ENCODE measurements around the gene CA5B.
"Not testable (repeated sequence)": the region's sequence is repeated elsewhere in the genome, so short reads cannot be mapped to it uniquely, and the experiment has no call there.

Gene CA5B, protein sequence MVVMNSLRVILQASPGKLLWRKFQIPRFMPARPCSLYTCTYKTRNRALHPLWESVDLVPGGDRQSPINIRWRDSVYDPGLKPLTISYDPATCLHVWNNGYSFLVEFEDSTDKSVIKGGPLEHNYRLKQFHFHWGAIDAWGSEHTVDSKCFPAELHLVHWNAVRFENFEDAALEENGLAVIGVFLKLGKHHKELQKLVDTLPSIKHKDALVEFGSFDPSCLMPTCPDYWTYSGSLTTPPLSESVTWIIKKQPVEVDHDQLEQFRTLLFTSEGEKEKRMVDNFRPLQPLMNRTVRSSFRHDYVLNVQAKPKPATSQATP

DNA sequence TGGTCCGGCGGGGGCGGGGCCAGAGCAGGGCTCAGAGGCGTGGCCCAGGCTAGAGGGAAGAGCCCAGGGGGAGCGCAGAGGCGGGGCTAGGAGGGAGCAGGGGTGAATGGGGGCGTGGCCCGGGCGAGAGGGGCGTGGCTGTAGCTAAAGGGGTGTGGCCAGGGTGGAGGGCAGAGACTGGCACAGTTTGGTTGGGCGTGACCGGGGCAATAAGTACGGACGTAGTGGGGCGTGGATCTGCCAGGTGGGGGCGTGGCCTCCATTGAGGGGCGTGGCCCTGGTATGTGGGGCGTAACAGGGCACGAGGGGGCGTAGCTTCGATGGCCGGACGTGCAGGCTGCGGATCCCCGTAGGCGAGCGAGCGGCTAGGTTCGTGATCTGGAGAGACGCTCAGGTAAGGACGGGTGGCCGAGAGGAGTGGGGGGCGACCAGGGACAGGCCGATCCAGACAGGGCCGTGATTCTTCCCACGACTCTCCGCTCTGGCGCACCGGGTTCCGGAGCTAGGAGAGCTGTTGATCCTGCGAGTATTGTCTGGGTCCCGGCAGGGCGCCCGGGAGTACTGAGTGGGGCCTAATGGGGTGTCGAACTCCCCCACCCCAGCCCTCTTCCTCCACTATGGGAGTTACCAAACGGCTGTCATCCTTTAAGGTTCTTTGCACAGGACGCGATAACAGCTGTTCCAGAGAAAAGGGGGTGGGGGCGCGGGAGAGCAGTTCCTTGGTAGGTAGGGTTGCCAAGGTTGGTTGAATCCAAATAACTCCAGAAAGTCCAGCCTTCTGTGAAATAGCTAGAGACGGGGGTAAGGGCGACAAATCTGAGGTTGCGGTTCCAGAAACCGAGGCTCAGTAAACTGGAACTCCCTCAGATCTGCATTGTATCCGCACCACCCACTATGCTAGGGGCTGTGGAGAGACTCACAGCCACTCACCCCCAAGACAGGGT, at the start of gene CA5B:
TSS of gene CA5B (plus strand) at position 312 of the 944 bp plus-strand sequence. CDS start 11,754 bp downstream, outside the sequence.
- DNase-seq = peak; percentile 100

- no peak for DNase-seq
These were observed 43.1 kb upstream of the CA5B start for GRCh38 chrX:15694941-15695451.

- DNase-seq = no peak
These were observed 41.6 kb upstream of the CA5B start for GRCh38 chrX:15696516-15696915.

DNA sequence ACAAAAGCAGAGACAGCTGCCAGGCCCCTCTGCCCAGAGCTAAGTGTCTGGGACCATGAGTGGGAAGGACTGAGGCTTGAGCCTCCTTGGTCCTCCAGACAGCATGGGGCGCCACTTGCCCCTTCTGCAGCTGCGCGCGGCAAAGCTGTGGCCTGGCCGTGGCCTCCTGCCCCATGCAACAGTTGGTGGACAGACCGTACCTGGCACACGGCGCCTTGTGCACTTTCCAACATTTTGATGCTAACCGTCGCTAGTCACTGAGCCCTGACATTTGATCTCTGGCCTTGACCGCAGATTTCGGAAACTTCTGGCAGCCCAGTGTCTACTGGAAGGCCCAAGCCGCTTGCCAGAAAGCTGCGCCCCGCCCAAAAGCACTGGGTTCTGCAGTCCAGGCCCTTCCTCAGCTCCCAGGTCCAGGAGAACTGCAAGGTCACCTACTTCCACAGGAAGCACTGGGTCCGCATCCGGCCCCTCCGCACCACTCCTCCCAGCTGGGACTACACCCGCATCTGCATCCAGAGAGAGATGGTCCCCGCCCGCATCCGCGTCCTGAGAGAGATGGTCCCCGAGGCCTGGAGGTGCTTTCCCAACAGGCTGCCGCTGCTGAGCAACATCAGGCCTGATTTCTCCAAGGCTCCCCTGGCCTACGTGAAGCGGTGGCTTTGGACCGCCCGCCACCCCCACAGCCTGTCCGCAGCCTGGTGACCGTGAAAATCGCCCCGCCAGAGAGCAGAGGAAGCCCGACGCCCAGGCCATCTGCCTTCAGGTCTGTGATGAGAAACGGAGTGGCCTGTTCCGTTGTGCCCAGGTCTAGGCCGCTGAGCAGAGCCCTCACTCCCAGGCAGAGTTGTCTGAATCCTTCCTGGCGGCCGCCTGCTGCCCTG, 35.3 kb upstream of the CA5B start:
- DNase-seq = no peak

- DNase-seq = not testable (repeated sequence)
These were observed 34.3 kb upstream of the CA5B start for GRCh38 chrX:15703809-15704208.

- DNase-seq = not testable (repeated sequence)
These were observed 33.8 kb upstream of the CA5B start for GRCh38 chrX:15704273-15704672.

GRCh38 chrX:15714529-15714928, 23.5 kb upstream of the CA5B start:
- no peak for DNase-seq

- no peak for DNase-seq
These were observed 19.6 kb upstream of the CA5B start for GRCh38 chrX:15718283-15718970.

DNA sequence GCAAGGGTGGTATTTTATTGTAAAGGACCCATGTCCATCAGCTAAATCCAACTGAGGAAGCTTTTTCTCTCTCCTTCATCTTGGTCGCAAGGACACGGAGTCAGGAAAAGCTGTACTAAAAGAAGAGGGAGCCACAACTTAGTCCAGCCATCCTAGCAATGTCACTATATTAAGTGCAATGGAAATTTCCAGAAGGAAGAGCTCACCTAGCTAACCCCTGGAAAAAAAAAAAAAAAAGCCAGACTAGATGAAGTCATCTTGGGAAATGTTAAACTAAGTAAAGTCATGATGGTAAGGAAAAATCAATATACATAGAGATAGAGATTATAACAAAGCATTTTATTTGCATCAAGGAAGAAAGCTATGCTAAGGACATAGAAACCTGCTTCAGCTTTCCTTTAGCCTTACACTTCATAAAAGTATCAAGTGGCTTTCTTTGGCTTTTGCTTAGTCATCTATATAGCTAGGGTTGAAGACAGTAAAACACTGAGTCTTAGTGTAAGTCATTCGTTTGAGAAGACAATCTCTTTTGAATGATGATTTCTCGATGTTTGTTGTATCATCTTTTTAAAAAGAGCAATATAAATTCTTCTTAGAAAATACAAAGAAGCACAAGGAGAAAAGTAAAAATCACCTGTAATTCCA, 18.6 kb upstream of the CA5B start:
- no peak for DNase-seq

DNA sequence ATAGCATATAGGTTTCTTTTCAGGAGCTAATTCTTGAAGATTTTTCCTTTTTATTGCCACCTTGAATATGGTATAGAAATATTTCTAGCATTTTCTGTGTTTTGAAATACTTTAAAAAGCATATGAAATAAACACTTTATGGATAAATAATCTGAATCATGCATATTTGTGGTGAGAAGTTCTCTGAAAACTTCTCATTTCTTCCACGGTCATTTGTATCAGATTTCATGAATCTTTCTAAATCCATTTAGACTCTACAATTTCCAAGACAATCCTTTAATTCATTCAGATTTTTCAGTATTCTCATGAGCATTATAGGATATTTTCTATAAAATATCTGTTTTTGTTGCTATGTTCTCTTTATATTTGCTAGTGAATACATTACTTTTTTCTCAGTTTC, 16.2 kb upstream of the CA5B start:
- DNase-seq = no peak

DNA sequence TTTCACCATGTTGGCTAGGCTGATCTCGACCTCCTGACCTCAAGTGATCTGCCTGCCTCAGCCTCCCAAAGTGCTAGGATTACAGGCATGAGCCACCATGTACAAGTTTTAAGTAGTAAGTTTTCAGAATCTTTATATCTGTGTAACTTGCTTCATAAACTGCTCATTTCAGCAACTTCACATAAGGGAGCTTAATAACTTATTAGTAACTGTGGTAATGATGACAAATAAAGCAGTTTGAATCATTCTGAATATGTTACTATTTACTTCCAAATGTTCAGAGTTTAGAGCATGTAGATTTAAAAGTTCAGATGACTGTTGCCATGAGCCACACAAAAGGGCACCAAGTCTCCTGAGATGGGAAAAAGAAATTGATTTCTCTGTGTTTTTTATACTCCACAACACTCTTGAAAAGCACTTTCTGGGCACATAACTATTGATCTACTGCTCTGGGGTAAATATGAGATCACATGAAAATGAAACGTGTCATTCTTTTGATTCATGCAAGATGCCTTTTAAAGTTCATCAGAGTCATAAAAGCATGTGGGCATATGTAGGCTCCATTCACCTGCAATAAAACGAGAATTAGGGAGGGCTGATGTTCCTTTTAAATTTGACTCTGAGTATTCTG, 14.1 kb upstream of the CA5B start:
- no peak for DNase-seq

- DNase-seq = no peak
These were observed 13.2 kb upstream of the CA5B start for GRCh38 chrX:15724911-15725310.

DNA sequence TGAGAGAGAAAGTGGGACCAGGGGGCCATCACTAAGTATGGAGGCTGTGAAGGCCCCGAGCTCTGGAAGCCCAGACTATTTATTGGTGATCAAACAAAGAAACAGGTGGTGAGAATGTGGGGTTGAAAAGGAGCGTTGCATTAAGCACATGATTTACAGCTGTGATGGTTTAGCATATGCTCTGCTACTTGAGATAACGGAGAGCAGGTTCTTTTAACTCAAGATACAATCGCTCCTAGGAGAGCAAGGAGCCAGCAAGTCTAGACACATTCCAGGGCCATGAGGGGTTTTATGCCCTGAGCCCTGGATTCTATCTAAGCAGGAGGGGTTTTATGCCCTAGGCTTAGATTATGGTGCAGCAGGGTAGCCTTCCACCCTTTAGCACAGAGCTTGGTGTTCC, 6.7 kb upstream of the CA5B start:
- DNase-seq = not testable (repeated sequence)

- DNase-seq = no peak
These were observed 696 bp upstream of the CA5B start for GRCh38 chrX:15737190-15737958.

DNA sequence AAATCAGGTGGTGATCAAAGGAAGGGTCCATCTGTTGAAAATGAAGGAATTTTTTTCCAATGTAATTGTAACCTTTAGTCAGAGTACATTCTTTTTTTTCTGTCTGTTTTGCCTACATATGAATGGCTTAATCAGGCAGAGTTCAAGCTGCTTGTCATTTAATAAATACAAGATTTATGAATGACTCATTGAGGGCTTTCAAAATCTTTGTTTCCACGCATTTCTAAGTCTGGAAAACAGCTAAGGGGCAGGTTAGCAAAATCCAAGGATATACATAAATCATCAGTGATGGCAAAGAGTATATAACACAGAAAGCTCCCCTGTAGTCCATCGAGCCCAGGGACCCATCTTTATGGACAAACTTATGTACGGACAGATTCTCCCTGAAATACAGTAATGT, 1.8 kb downstream of the CA5B start:
- DNase-seq = no peak

- DNase-seq = no peak
These were observed 6.3 kb downstream of the CA5B start for GRCh38 chrX:15744181-15744867.

GRCh38 chrX:15745179-15745578, 7.1 kb downstream of the CA5B start:
- DNase-seq = no peak

GRCh38 chrX:15746651-15747050, 8.6 kb downstream of the CA5B start:
- DNase-seq = not testable (repeated sequence)

- DNase-seq = no peak
These were observed 9.6 kb downstream of the CA5B start for GRCh38 chrX:15747626-15748173.

All from activated CD8-positive, alpha-beta memory T cell treated with anti-CD3 and anti-CD28 coated beads, Interleukin-2, amount 50 U/mL, for 4 hours (primary cell).